GM06990 (cell line): ENCODE measurements around the gene RNF113B.

Experiments used
- DNase-seq: peaks from one replicate; pipeline ENCODE4 v3.0.0-alpha.2; 2011; ENCODE audit not compliant: insufficient read length; ENCODE audit errors: extremely low read depth
- H3K27me3 ChIP-seq: replicated peaks from 2 replicates; pipeline ENCODE4 v1.6.0; 2011; ENCODE audit warnings: low read length; ENCODE audit not compliant: control insufficient read depth, insufficient read depth
- H3K36me3 ChIP-seq: 2 replicates; pipeline ENCODE4 v1.5.1; 2011; ENCODE audit warnings: low read length; ENCODE audit not compliant: control insufficient read depth, insufficient read depth
- H3K4me3 ChIP-seq: replicated peaks from 2 replicates; pipeline ENCODE4 v1.5.1; 2011; ENCODE audit warnings: low read depth, mild to moderate bottlenecking, control low read depth, low read length
- TF ChIP-seq, protein P1 (sequence below): IDR thresholded peaks from 2 replicates; pipeline ENCODE4 v1.5.1; 2011; ENCODE audit warnings: low read length, control low read depth, mild to moderate bottlenecking, inconsistent platforms; ENCODE audit not compliant: insufficient read depth, poor library complexity, severe bottlenecking

RNF113B gene

DNA sequence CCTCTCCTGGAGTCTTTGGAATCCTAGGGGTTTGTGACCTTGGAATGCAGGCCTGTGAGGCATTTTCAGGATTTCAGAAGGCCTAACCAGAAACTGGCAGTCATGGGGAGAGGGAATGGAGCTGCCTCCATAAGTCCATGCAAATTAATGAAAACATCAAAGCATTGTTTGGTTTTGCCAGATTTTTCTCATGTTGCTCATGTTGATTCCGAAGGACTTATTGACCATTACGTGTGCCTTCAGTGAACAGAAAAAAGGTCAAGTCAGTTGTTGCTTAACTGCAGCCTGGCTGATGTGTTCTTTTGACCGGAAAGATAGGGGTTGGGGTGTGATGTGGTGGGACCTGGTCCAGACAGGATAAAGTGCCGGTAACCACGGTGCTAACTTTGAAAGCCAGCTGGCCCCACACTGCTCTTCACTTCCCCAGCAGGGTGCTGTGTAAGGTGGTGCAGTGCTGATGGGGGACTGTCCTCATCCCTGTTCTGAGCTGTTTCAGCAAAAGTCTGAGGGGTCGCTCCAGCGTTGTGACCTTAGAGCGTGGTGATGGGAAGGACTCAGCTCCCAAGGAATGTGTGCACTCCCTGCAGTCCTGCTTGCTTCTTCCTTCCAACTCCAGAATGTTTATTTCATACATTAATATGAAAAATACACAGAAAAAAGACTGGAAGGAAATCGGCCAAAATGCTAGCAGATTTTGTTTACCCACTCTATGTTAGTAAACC is 3.5 kb downstream of the RNF113B start:
- Histone ChIP-seq H3K36me3 (no peaks in the 10 kb centered on the region), H3K27me3 (no peaks in the 10 kb centered on the region), H3K4me3 (no peak overlapping the region)
- TF ChIP-seq, protein P1, sequence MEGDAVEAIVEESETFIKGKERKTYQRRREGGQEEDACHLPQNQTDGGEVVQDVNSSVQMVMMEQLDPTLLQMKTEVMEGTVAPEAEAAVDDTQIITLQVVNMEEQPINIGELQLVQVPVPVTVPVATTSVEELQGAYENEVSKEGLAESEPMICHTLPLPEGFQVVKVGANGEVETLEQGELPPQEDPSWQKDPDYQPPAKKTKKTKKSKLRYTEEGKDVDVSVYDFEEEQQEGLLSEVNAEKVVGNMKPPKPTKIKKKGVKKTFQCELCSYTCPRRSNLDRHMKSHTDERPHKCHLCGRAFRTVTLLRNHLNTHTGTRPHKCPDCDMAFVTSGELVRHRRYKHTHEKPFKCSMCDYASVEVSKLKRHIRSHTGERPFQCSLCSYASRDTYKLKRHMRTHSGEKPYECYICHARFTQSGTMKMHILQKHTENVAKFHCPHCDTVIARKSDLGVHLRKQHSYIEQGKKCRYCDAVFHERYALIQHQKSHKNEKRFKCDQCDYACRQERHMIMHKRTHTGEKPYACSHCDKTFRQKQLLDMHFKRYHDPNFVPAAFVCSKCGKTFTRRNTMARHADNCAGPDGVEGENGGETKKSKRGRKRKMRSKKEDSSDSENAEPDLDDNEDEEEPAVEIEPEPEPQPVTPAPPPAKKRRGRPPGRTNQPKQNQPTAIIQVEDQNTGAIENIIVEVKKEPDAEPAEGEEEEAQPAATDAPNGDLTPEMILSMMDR, result no peak
- no peak for DNase-seq

DNA sequence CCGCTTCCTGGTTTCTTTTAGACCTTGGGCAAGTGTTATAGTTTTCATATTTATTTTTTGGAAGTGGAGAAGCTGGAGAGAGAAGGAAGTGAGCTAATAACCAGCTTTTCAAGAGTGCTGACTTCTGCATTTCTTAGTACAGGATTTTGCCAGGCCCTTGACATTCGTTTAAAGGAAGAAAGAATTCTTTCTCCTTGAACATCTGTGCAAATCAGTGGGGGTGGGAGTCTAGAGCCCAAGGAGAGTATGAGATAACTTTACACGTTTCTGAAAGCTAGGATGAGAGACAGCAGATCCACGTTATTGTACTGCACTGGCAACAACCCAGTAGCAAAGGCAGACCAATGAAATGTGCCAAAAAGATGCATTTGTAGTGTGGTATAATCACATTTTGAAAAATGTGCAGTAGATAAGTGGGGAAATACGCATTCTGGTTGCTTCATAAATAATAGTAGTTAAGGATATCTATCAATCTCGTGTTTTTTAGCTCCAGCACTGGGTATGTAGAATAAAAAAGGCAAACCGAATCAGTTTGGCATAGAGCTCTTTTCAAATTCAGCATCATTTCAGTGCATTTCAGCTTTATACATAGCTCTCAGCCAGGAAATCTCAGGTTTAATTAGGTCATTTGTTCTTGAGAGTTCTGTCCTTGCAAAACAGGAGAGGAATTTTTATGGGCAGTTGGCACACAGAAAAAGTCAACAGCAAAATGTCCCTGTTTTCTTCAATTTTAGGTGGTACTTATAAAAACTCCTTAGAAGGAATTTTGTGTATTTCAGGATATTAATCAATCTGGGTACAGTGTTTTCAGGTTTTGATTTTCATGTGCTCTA is 4.3 kb downstream of the RNF113B start:
- DNase-seq, result no peak
- H3K4me3 ChIP-seq, result no peak overlapping the region
- H3K36me3 ChIP-seq, result no peaks in the 10 kb centered on the region
- no peaks in the 10 kb centered on the region for H3K27me3 ChIP-seq
- TF ChIP-seq, protein P1, result no peak

DNA sequence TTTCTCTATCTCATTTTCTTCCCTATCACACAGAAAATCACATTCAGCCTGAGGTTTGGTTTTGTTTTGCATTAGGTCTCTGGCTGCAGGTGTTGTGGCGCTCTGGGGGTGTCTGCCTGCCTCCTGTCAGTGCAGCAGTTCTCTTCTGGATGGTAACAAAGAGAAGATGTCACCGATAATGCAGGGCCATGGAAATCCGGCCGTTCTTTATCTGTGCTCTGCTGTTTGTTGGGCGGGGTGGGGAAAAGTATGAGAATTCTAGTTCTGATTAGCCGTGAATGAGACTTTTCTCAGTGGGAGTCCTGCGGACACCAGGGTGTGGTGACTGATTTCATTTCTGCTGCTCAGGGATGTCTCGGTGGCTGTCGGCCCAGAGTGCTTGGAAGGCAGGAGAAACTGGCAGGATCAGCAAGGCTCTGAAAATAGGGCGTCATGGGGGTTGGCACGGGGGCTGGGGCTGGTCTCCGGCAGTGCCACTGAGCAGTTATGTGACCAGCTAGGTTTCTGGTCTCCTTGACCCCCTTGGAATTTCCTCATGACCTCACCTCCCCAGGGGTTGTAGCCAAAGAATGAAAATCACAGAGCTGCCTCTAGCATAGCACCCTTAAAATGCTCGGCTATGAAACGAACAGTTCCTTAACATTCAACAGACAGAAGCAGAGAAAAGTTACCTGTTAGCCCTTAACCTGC is 5.0 kb downstream of the RNF113B start:
- DNase-seq, result no peak
- Histone ChIP-seq H3K4me3 (no peak overlapping the region), H3K36me3 (no peaks in the 10 kb centered on the region), H3K27me3 (no peaks in the 10 kb centered on the region)
- TF ChIP-seq, protein P1, result no peak

DNA sequence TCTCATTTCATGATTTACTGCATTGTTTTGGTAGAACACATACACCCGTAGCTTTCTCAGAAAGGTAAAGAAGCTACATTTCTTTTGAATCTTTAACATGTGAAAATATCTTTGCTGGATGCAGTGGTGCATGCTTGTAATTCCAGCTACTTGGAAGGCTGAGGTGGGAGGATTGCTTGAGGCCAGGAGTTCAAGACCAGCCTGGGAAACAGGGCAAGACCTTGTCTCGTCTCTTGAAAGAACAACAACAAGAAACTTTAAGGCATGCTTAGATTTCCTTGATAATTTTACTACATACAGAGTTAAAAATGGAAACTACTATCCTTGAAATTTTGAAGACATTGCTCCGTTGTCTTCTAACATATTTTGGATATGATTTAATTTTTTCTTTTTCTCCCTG is 7.7 kb downstream of the RNF113B start:
- Histone ChIP-seq H3K27me3 (no peaks in the 10 kb centered on the region), H3K36me3 (no peaks in the 10 kb centered on the region), H3K4me3 (no peak overlapping the region)
- DNase-seq, result no peak
- TF ChIP-seq, protein P1, result no peak

DNA sequence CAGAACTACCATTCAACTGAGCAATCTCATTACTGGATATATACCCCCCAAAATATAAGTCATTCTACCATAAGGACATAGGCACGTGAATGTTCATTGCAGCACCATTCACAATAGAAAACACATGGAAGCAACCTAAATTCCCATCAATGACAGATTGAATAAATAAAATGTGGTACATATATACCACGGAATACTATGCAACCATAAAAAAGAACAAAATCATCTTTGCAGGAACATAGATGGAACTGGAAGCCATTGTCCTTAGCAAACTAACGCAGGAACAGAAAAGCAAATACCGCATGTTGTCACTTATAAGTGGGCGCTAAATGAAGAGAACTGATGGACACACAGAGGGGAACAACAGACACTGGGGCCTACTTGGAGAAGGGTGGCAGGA is 14.1 kb downstream of the RNF113B start:
- H3K36me3 ChIP-seq, result no peaks in the 10 kb centered on the region
- no peaks in the 10 kb centered on the region for H3K27me3 ChIP-seq
- TF ChIP-seq, protein P1, result no peak
- DNase-seq, result no peak
- no peak overlapping the region for H3K4me3 ChIP-seq
